ENCODE data around the gene SYNDIG1. TPM values are rescaled to one million over a fixed set of nuclear protein-coding genes. Genes with fewer than 3 reads are reported as not detected.

Gene SYNDIG1
- total RNA-seq, 1 experiment from 2014 or later, result 5.4 TPM

DNA sequence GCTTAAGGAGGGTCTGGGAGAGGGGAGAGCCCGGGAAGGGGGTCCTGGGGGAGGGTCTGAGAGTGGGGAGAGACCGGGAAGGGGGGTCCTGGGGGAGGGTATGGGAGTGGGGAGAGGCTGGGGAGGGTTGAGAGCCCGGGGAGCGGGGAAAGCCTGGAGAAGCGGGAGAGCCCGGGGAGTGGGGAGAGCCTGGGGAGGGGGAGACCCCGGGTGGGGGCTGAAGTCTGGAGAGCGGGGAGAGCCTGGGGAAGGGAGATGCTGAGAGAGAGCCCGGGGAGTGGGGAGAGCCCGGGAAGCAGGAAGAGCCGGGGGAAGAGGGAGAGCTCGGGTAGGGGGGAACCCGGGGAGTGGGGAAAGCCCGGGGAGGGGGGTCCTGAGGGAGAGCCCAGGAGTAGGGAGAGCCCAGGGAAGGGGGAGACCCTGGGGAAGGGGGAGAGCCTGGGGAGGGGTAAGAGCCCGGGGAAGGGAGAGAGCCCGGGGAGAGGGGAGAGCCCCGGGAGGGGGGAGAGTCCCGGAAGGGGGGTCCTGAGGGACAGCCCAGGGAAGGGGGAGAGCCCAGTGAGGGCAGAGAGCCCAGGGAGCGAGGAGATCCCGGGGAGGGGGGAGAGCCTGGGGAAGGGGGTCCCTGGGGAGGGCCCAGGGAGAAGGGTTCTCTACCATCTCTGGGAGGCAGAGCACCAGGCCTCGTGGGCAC, 148.5 kb downstream of the SYNDIG1 start:
- H3K27me3 ChIP-seq (ENCODE audit: insufficient read depth, low read length), result no peaks in the 10 kb centered on the region
- H3K27me3 Mint-ChIP-seq (ENCODE audit: low read depth), result no peaks in the 10 kb centered on the region; the same call in 1 of the 2 replicates

More for the DNA sequence above, 148.5 kb downstream of the SYNDIG1 start:
- TF ChIP-seq, protein P1, sequence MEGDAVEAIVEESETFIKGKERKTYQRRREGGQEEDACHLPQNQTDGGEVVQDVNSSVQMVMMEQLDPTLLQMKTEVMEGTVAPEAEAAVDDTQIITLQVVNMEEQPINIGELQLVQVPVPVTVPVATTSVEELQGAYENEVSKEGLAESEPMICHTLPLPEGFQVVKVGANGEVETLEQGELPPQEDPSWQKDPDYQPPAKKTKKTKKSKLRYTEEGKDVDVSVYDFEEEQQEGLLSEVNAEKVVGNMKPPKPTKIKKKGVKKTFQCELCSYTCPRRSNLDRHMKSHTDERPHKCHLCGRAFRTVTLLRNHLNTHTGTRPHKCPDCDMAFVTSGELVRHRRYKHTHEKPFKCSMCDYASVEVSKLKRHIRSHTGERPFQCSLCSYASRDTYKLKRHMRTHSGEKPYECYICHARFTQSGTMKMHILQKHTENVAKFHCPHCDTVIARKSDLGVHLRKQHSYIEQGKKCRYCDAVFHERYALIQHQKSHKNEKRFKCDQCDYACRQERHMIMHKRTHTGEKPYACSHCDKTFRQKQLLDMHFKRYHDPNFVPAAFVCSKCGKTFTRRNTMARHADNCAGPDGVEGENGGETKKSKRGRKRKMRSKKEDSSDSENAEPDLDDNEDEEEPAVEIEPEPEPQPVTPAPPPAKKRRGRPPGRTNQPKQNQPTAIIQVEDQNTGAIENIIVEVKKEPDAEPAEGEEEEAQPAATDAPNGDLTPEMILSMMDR (conservative IDR thresholded peaks at IDR 0.05), result no peak
- H3K4me2 ChIP-seq (ENCODE audit: insufficient read depth, insufficient read length, low read length), result no peak overlapping the region
- no peak overlapping the region for H3K18ac ChIP-seq (ENCODE audit: insufficient read length, low read depth, low read length)
- no peak overlapping the region for H2BK20ac ChIP-seq (ENCODE audit: low read depth, low read length, poor library complexity, severe bottlenecking)
- no peaks in the 10 kb centered on the region for H3K23me2 ChIP-seq (ENCODE audit: insufficient read length, low read depth, low read length, poor library complexity, severe bottlenecking)
- H4K8ac ChIP-seq (replicated peaks; ENCODE audit: insufficient read length, low read depth, low read length), result no peak overlapping the region
- no peak overlapping the region for H3K27ac ChIP-seq (ENCODE audit: insufficient read length, low read depth, low read length)
- H3K79me2 ChIP-seq (ENCODE audit: insufficient read depth, low read length), result no peaks in the 10 kb centered on the region
- H3K9me3 ChIP-seq (ENCODE audit: control insufficient read depth, low read depth, low read length), result no peaks in the 10 kb centered on the region
- no peak overlapping the region for H2AFZ ChIP-seq (ENCODE audit: low read length)
- DNase-seq, result no peak
- peaks cover 0 to 6% (median 2%) of the 10 kb centered on the region in 3 experiments; a peak in 4 of 7 replicates for H3K36me3 Mint-ChIP-seq (ENCODE audit: insufficient read depth in 1 of 3, low read depth in 3 of 3)
- no peak overlapping the region for H2AK5ac ChIP-seq (ENCODE audit: insufficient read length, low read length)
- no peak overlapping the region for H3K56ac ChIP-seq (ENCODE audit: insufficient read length, low read depth, low read length)
- H3K14ac ChIP-seq (ENCODE audit: insufficient read depth, low read length), result no peak overlapping the region
- H4K5ac ChIP-seq (ENCODE audit: insufficient read length, low read depth, low read length), result no peak overlapping the region
- WGBS (ENCODE audit: extremely low coverage, insufficient read length, low lambda C conversion rate), result no CpG with 5 or more reads among the region's 21 CpGs
- no peak overlapping the region for H3K9ac ChIP-seq (ENCODE audit: extremely low read depth, insufficient read length, low read length)
- H4K91ac ChIP-seq (ENCODE audit: insufficient read length, low read depth, low read length), result no peak overlapping the region
- H2BK12ac ChIP-seq (ENCODE audit: insufficient read length, low read depth, low read length), result no peak overlapping the region
- H3K4me3 Mint-ChIP-seq, result no peak overlapping the region
- no peak overlapping the region for H3T11ph ChIP-seq (ENCODE audit: low read length)
- H2BK5ac ChIP-seq (ENCODE audit: insufficient read length, low read length), result no peak overlapping the region
- H2BK120ac ChIP-seq (ENCODE audit: low read depth, low read length, poor library complexity, severe bottlenecking), result no peak overlapping the region
- no peaks in the 10 kb centered on the region for H3K4me1 ChIP-seq (ENCODE audit: insufficient read depth, low read length)
- H3K9me3 Mint-ChIP-seq, result no peaks in the 10 kb centered on the region
- no peak overlapping the region for H3K4ac ChIP-seq (ENCODE audit: low read depth, low read length)
- no peaks in the 10 kb centered on the region for H3K79me1 ChIP-seq (ENCODE audit: insufficient read depth, low read depth, low read length, poor library complexity, severe bottlenecking)
- H3K4me1 Mint-ChIP-seq, result peaks cover 0 to 6% of the 10 kb centered on the region in 2 experiments; a peak in 2 of 4 replicates
- H4K20me1 ChIP-seq (ENCODE audit: control insufficient read depth, insufficient read depth, insufficient read length), result no peaks in the 10 kb centered on the region
- H3K27ac Mint-ChIP-seq, result no peak overlapping the region; a peak in 1 of 7 replicates
- no peak overlapping the region for H2BK15ac ChIP-seq (ENCODE audit: low read depth, low read length)
- no peak overlapping the region for H3K23ac ChIP-seq (ENCODE audit: insufficient read length, low read depth, low read length)
